ENCODE measurements around the gene MROH8. TPM values are rescaled to one million over a fixed set of nuclear protein-coding genes. Genes with fewer than 3 reads are reported as not detected.

The MROH8 gene
- total RNA-seq, 1 experiment from 2014 or later = 1.1 TPM

GRCh38 chr20:37161830-37162549, 17.4 kb downstream of the MROH8 start:
- no TSS peak for BruUV-seq (replicated peaks)
- H3K36me3 Mint-ChIP-seq (ENCODE audit: insufficient read depth, unreplicated experiment) = no peaks in the 10 kb centered on the region
- no peak overlapping the region for H3K27ac Mint-ChIP-seq (ENCODE audit: low read depth, unreplicated experiment)
- no peak for DNase-seq (ENCODE audit: unreplicated experiment)
- intact Hi-C loops (cut with micrococcal nuclease) = no loop called here
- CTCF ChIA-PET = interaction anchor here (0.6 kb wide), 1 partner anchor 19 kb away, joined by 4 read pairs; no protein-coding TSS in a partner anchor
- peaks cover 5% of the 10 kb centered on the region for H3K4me1 Mint-ChIP-seq (ENCODE audit: insufficient read depth, unreplicated experiment)
- H3K27me3 Mint-ChIP-seq (ENCODE audit: insufficient read depth, unreplicated experiment) = peaks cover 56% of the 10 kb centered on the region
- POLR2A ChIA-PET = no interaction called here
- TF ChIP-seq CTCF (IDR thresholded peaks at IDR 0.05; ENCODE audit: unreplicated experiment) = no peak
- H3K4me3 Mint-ChIP-seq (ENCODE audit: unreplicated experiment) = no peak overlapping the region
- no peaks in the 10 kb centered on the region for H3K9me3 Mint-ChIP-seq (ENCODE audit: unreplicated experiment)

- no peak for TF ChIP-seq CTCF (IDR thresholded peaks at IDR 0.05; ENCODE audit: unreplicated experiment)
Measured at GRCh38 chr20:37160683-37161082, 18.7 kb downstream of the MROH8 start.

GRCh38 chr20:37158248-37158647, 21.1 kb downstream of the MROH8 start:
- H3K27ac Mint-ChIP-seq (ENCODE audit: low read depth, unreplicated experiment) = no peak overlapping the region
- H3K27me3 Mint-ChIP-seq (ENCODE audit: insufficient read depth, unreplicated experiment) = peaks cover 30% of the 10 kb centered on the region
- no peaks in the 10 kb centered on the region for H3K9me3 Mint-ChIP-seq (ENCODE audit: unreplicated experiment)
- no peak for TF ChIP-seq CTCF (IDR thresholded peaks at IDR 0.05; ENCODE audit: unreplicated experiment)
- CTCF ChIA-PET = interaction anchor here (0.6 to 1.1 kb wide), 3 partner anchors 17 to 957 kb away, joined by 3 to 4 read pairs (median 3); no protein-coding TSS in a partner anchor
- BruUV-seq (replicated peaks) = no TSS peak
- intact Hi-C loops (cut with micrococcal nuclease) = no loop called here
- DNase-seq (ENCODE audit: unreplicated experiment) = no peak
- POLR2A ChIA-PET = interaction anchor here (0.7 to 0.8 kb wide), 2 partner anchors 24 to 1085 kb away, joined by 3 to 4 read pairs; no protein-coding TSS in a partner anchor
- no peak overlapping the region for H3K4me3 Mint-ChIP-seq (ENCODE audit: unreplicated experiment)
- no peaks in the 10 kb centered on the region for H3K4me1 Mint-ChIP-seq (ENCODE audit: insufficient read depth, unreplicated experiment)
- no peaks in the 10 kb centered on the region for H3K36me3 Mint-ChIP-seq (ENCODE audit: insufficient read depth, unreplicated experiment)

More at GRCh38 chr20:37160683-37161082, 18.7 kb downstream of the MROH8 start:
- H3K4me3 Mint-ChIP-seq (ENCODE audit: unreplicated experiment) = no peak overlapping the region
- no peaks in the 10 kb centered on the region for H3K9me3 Mint-ChIP-seq (ENCODE audit: unreplicated experiment)
- H3K36me3 Mint-ChIP-seq (ENCODE audit: insufficient read depth, unreplicated experiment) = no peaks in the 10 kb centered on the region
- H3K4me1 Mint-ChIP-seq (ENCODE audit: insufficient read depth, unreplicated experiment) = peaks cover 5% of the 10 kb centered on the region
- no TSS peak for BruUV-seq (replicated peaks)
- DNase-seq (ENCODE audit: unreplicated experiment) = no peak
- intact Hi-C loops (cut with micrococcal nuclease) = no loop called here
- no peak overlapping the region for H3K27ac Mint-ChIP-seq (ENCODE audit: low read depth, unreplicated experiment)
- ChIA-PET CTCF (interaction anchor here (0.6 to 0.7 kb wide), 2 partner anchors 224 to 380 kb away, joined by 3 to 7 read pairs; no protein-coding TSS in a partner anchor), POLR2A (interaction anchor here (1.2 kb wide), 1 partner anchor 18 kb away, joined by 4 read pairs; no protein-coding TSS in a partner anchor)
- peaks cover 54% of the 10 kb centered on the region for H3K27me3 Mint-ChIP-seq (ENCODE audit: insufficient read depth, unreplicated experiment)

GRCh38 chr20:37155987-37156386, 23.4 kb downstream of the MROH8 start:
- no TSS peak for BruUV-seq (replicated peaks)
- H3K4me1 Mint-ChIP-seq (ENCODE audit: insufficient read depth, unreplicated experiment) = no peaks in the 10 kb centered on the region

More at GRCh38 chr20:37155987-37156386, 23.4 kb downstream of the MROH8 start:
- peaks cover 8% of the 10 kb centered on the region for H3K27me3 Mint-ChIP-seq (ENCODE audit: insufficient read depth, unreplicated experiment)
- no peaks in the 10 kb centered on the region for H3K9me3 Mint-ChIP-seq (ENCODE audit: unreplicated experiment)
- ChIA-PET POLR2A (interaction anchor here (0.6 kb wide), 1 partner anchor 10 kb away, joined by 3 read pairs; no protein-coding TSS in a partner anchor), CTCF (interaction anchor here (0.6 to 1.1 kb wide), 5 partner anchors 11 to 1359 kb away, joined by 3 to 4 read pairs (median 4); no protein-coding TSS in a partner anchor)
- intact Hi-C loops (cut with micrococcal nuclease) = no loop called here
- DNase-seq (ENCODE audit: unreplicated experiment) = no peak
- H3K4me3 Mint-ChIP-seq (ENCODE audit: unreplicated experiment) = no peak overlapping the region
- H3K27ac Mint-ChIP-seq (ENCODE audit: low read depth, unreplicated experiment) = no peak overlapping the region
- H3K36me3 Mint-ChIP-seq (ENCODE audit: insufficient read depth, unreplicated experiment) = no peaks in the 10 kb centered on the region
- TF ChIP-seq CTCF (IDR thresholded peaks at IDR 0.05; ENCODE audit: unreplicated experiment) = no peak

Measured in MCF 10A (cell line).